ENCODE data around the gene RSRC1. TPM values are rescaled to one million over a fixed set of nuclear protein-coding genes. Genes with fewer than 3 reads are reported as not detected.

The RSRC1 gene
- total and polyA plus RNA-seq, 2 of the 13 experiments (the other 11 are each of a cell fraction or from before 2014, with no cell fraction given), result 4.9 to 63.0 TPM

- TF ChIP-seq ARID5B (CRISPR knock-in tag; IDR thresholded peaks at IDR 0.05) (peak; percentile 60), THAP11 (CRISPR knock-in tag; IDR thresholded peaks at IDR 0.05) (no peak), HOXA5 (CRISPR knock-in tag; IDR thresholded peaks at IDR 0.05) (no peak), ZNF503 (CRISPR knock-in tag; IDR thresholded peaks at IDR 0.05) (peak; percentile 51; the same call in 1 of the 2 replicates), FOXA1 (IDR thresholded peaks at IDR 0.05) (peak; percentile 86), FOXA1 (CRISPR knock-in tag; IDR thresholded peaks at IDR 0.05) (peak; percentile 84), ATM (IDR thresholded peaks at IDR 0.05; ENCODE audit: borderline replicate concordance) (no peak), ZNF773 (CRISPR knock-in tag; IDR thresholded peaks at IDR 0.05; ENCODE audit: borderline replicate concordance) (no peak), ARID4A (CRISPR knock-in tag; IDR thresholded peaks at IDR 0.05; ENCODE audit: borderline replicate concordance) (no peak), ZNF567 (CRISPR knock-in tag; IDR thresholded peaks at IDR 0.05; ENCODE audit: borderline replicate concordance) (no peak), GATAD2A (CRISPR knock-in tag; IDR thresholded peaks at IDR 0.05) (no peak), POLR2AphosphoS5 (IDR thresholded peaks at IDR 0.05; ENCODE audit: low read depth, low read length) (no peak), FOXO4 (CRISPR knock-in tag; conservative IDR thresholded peaks at IDR 0.05) (no peak), DNMT1 (CRISPR knock-in tag; IDR thresholded peaks at IDR 0.05) (no peak), ZNF816 (CRISPR knock-in tag; IDR thresholded peaks at IDR 0.05; ENCODE audit: borderline replicate concordance) (no peak), ATF2 (CRISPR knock-in tag; IDR thresholded peaks at IDR 0.05) (no peak)
Observed at GRCh38 chr3:158453004-158453403, 343.1 kb downstream of the RSRC1 start (continued).

Data from HepG2 (cell line).